ENCODE data around the gene INHBB.

INHBB gene

GRCh38 chr2:120360307-120360855, 14.4 kb downstream of the INHBB start:
- DNase-seq: no peak

- no peak for DNase-seq
Measured at GRCh38 chr2:120362926-120363325, 17.0 kb downstream of the INHBB start.

- no peak for DNase-seq
Measured at GRCh38 chr2:120365236-120365793, 19.4 kb downstream of the INHBB start.

GRCh38 chr2:120366698-120367097, 20.8 kb downstream of the INHBB start:
- DNase-seq: no peak

GRCh38 chr2:120367221-120367620, 21.3 kb downstream of the INHBB start:
- no peak for DNase-seq

- DNase-seq: no peak
Measured at GRCh38 chr2:120367649-120368048, 21.7 kb downstream of the INHBB start.

GRCh38 chr2:120368086-120368485, 22.1 kb downstream of the INHBB start:
- DNase-seq: no peak

GRCh38 chr2:120369250-120369649, 23.3 kb downstream of the INHBB start:
- no peak for DNase-seq

GRCh38 chr2:120371969-120372625, 26.2 kb downstream of the INHBB start:
- no peak for DNase-seq

- DNase-seq: no peak
Measured at GRCh38 chr2:120372816-120373215, 26.9 kb downstream of the INHBB start.

GRCh38 chr2:120373424-120373823, 27.5 kb downstream of the INHBB start:
- no peak for DNase-seq

- no peak for DNase-seq
Measured at GRCh38 chr2:120374821-120375220, 28.9 kb downstream of the INHBB start.

- DNase-seq: no peak
Measured at GRCh38 chr2:120375251-120376020, 29.5 kb downstream of the INHBB start.

GRCh38 chr2:120376101-120376500, 30.2 kb downstream of the INHBB start:
- DNase-seq: no peak

GRCh38 chr2:120376679-120377640, 31.0 kb downstream of the INHBB start:
- no peak for DNase-seq

- no peak for DNase-seq
Measured at GRCh38 chr2:120378605-120379004, 32.7 kb downstream of the INHBB start.

- no peak for DNase-seq
Measured at GRCh38 chr2:120379916-120380893, 34.3 kb downstream of the INHBB start.

- DNase-seq: no peak
Measured at GRCh38 chr2:120381192-120381591, 35.3 kb downstream of the INHBB start.

- DNase-seq: no peak
Measured at GRCh38 chr2:120381661-120382060, 35.7 kb downstream of the INHBB start.

- no peak for DNase-seq
Measured at GRCh38 chr2:120382541-120383144, 36.7 kb downstream of the INHBB start.

- no peak for DNase-seq
Measured at GRCh38 chr2:120383191-120383590, 37.3 kb downstream of the INHBB start.

Data from islet precursor cell (in vitro differentiated cells).